NB4 (cell line): ENCODE measurements around the gene ANKFN1.
"Not testable (repeated sequence)": the region's sequence is repeated elsewhere in the genome, so short reads cannot be mapped to it uniquely, and the experiment has no call there.

Experiments used
- DNase-seq: peaks from one replicate; pipeline ENCODE4 v3.0.0; 2010; ENCODE audit warnings: low read depth
- H3K4me3 ChIP-seq: one replicate; pipeline ENCODE4 v1.5.1; 2011; ENCODE audit warnings: mild to moderate bottlenecking, low read depth, low read length, moderate library complexity
- MYC ChIP-seq: IDR thresholded peaks from 2 replicates; pipeline ENCODE4 v1.6.1; 2011; ENCODE audit warnings: low read depth, low read length
- POLR2A ChIP-seq: IDR thresholded peaks from 2 replicates; pipeline ENCODE4 v1.6.1; 2011; ENCODE audit warnings: mild to moderate bottlenecking; ENCODE audit not compliant: insufficient read length; ENCODE audit errors: extremely low read depth
- TF ChIP-seq, protein P1 (sequence below): IDR thresholded peaks from 2 replicates; pipeline ENCODE4 v1.6.1; 2011; ENCODE audit warnings: low read depth, low read length
- TF ChIP-seq, protein P2 (sequence below): IDR thresholded peaks from one replicate; pipeline ENCODE4 v1.5.1; 2012; ENCODE audit warnings: low read depth, low read length

The ANKFN1 gene

DNA sequence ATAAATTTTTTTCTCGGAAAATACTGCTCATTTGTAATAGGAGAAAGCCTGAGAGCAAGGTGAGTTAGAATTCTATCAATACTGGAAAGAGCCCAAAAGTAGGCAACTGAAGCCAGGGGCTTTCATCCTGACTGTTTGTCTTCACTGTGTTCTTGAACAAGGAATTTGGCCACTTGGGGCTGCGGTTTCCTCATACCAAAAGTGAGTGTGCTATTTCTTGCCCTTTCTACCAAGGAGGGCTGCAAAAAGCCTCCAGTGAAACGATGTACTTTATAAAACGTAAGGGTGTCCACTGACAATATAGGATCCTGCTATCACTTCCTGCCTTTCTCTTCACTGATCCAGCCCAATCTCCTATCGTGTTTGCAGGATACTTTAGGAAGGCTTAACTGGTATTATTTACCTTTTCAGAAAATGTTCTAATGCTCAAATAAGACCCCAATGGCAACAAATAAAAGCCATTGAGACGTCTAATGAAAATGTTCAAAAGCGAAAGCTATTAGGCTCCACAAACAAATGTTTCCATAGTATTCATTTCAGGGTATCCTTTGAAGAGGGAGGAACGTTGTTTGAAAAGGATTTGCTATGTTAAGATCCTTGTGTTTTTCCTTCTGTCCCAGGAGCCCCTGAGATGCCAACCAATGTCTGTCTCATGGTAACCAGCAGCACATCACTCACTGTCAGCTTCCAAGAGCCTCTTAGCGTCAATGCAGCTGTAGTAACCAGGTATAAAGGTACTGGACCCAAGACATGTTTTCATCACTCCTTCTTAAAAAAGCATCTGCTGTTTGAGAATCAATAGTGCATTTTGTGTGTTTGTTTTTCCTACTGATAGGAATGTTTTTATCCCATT lies 220.9 kb downstream of the ANKFN1 start:
- no peak for DNase-seq
- H3K4me3 ChIP-seq, result no peak overlapping the region
- no peak for TF ChIP-seq POLR2A
- TF ChIP-seq, protein P1, sequence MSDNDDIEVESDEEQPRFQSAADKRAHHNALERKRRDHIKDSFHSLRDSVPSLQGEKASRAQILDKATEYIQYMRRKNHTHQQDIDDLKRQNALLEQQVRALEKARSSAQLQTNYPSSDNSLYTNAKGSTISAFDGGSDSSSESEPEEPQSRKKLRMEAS, result no peak
- TF ChIP-seq, protein P2, sequence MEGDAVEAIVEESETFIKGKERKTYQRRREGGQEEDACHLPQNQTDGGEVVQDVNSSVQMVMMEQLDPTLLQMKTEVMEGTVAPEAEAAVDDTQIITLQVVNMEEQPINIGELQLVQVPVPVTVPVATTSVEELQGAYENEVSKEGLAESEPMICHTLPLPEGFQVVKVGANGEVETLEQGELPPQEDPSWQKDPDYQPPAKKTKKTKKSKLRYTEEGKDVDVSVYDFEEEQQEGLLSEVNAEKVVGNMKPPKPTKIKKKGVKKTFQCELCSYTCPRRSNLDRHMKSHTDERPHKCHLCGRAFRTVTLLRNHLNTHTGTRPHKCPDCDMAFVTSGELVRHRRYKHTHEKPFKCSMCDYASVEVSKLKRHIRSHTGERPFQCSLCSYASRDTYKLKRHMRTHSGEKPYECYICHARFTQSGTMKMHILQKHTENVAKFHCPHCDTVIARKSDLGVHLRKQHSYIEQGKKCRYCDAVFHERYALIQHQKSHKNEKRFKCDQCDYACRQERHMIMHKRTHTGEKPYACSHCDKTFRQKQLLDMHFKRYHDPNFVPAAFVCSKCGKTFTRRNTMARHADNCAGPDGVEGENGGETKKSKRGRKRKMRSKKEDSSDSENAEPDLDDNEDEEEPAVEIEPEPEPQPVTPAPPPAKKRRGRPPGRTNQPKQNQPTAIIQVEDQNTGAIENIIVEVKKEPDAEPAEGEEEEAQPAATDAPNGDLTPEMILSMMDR, result no peak
- no peak for TF ChIP-seq MYC

DNA sequence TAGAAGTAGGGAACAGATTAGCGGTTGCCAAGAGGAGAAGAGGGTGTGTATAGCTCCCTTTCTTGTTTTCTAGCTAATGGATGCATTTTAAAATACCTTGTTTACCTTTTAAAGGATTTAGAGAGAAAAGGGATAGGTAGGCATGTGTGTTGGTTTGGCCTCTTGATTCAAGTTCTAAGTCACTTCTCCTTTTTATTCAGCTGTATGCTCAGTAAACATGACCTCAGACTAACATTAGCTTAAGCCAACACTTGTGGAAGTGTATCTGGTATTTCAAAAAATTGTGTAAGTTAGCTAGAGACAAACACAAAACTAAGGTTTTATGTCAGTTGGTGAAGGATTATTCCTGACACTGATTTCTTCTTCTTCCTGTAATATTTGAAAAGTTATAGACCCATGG lies 236.1 kb downstream of the ANKFN1 start:
- DNase-seq, result peak; percentile 38
- no peak overlapping the region for H3K4me3 ChIP-seq
- no peak for TF ChIP-seq MYC
- TF ChIP-seq, protein P1, result no peak
- TF ChIP-seq POLR2A, result no peak
- TF ChIP-seq, protein P2, result no peak

DNA sequence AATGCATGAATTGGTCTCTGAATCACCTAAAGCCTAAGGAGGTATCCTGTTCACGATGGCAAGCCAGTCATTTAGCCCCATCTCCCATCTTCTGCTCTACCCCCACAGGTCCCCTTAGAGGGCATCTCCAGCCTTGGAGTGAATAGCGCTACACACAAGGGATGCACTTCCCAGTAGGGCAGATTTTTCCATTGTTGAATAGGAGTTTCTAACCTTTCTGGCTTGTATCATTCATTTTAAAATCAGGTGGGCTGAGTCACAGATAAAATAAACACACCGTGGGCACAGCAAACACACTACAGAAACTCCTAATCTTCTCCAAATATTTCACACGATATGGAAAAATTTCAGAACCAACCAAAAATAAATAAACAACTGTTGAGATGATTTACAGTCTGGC lies 239.0 kb downstream of the ANKFN1 start:
- TF ChIP-seq, protein P2, result no peak
- TF ChIP-seq, protein P1, result no peak
- TF ChIP-seq MYC (no peak), POLR2A (no peak)
- no peak for DNase-seq
- H3K4me3 ChIP-seq, result no peak overlapping the region

DNA sequence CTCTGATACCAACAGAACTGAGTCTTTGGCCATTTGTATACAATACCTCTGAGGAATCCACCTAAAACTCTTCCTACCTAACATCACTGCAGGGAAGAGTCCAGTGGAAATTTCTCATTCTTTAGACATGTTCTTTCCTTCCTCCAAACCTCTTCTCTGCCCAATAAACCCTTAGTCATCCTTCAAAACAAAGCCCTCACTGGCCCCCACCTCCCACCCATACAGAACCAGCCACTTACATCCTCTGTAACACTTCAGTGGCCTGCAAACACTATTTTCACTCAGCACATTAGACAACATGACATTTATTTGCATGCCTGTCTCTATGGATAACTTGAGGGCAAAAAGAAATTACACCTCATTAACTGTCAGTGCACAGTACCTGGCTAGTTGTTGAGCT lies 239.9 kb downstream of the ANKFN1 start:
- TF ChIP-seq, protein P1, result no peak
- peak; percentile 24 for DNase-seq
- H3K4me3 ChIP-seq, result no peak overlapping the region

DNA sequence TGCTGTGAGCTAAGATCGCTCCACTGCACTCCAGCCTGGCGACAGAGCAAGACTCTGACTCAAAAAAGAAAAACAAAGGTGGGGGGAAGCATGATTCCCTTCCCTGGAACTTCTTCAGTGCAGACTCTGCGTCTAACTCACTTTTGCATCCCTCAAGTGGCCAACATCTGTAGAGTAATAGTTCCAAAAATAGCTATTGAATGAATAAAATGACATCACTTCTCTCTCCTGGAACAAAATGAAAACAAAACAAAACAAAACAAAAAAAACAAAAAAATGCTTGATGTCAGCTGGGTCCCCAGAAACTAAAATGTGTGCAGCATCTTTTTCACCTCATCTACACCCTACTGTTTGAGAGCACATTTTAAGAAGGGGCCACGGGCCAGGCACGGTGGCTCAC lies 242.5 kb downstream of the ANKFN1 start:
- no peak for TF ChIP-seq MYC
- TF ChIP-seq POLR2A, result no peak
- TF ChIP-seq, protein P2, result no peak
- TF ChIP-seq, protein P1, result no peak
- DNase-seq, result no peak
- H3K4me3 ChIP-seq, result no peak overlapping the region

DNA sequence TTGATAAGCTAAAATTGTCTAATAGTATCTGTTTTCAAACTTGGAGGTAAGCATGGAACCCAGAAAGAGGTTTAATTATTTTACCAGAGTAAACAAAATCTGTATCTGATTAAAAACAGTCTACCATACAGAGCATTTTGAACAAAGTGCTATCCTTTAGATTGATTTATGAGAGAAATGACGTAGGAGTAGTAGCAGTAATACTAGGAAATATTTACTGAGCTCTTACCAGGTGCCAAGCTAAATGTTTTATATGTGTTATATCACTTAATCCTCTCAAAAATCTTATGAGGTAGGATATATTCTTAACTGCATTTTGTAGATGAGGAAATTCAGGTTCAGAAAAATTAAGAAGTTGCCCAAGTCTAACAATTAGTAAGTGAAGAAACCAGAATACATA lies 253.8 kb downstream of the ANKFN1 start:
- TF ChIP-seq POLR2A, result no peak
- TF ChIP-seq, protein P1, result no peak
- TF ChIP-seq MYC, result no peak
- TF ChIP-seq, protein P2, result no peak
- DNase-seq, result no peak

DNA sequence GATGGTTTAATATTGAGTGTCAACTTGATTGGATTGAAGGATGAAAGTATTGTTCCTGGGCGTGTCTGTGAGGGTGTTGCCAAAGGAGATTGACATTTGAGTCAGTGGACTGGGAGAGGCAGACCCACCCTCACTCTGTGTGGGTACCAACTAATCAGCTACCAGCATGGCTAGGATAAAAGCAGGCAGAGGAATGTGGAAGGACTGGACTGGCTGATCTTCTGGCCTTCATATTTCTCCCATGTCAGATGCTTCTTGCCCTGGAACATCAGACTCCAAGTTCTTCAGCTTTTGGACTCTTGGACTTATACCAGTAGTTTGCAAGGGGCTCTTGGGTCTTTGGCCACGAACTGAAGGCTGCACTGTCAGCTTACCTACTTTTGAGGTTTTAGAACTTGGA lies 259.1 kb downstream of the ANKFN1 start:
- H3K4me3 ChIP-seq, DNase-seq: not testable (repeated sequence)

More for the DNA sequence above, 253.8 kb downstream of the ANKFN1 start:
- H3K4me3 ChIP-seq, result no peak overlapping the region
